IPS-18a (cell line): Measurements from ENCODE around the gene NEGR1.

ENCODE experiments used
- H3K27ac ChIP-seq: one replicate; pipeline ENCODE4 v1.5.1; 2013; ENCODE audit warnings: low read length
- H3K27me3 ChIP-seq: one replicate; pipeline ENCODE4 v1.6.1; 2013; ENCODE audit warnings: mild to moderate bottlenecking, low read length; ENCODE audit not compliant: control insufficient read depth, insufficient read depth
- H3K36me3 ChIP-seq: one replicate; pipeline ENCODE4 v1.6.1; 2013; ENCODE audit warnings: low read depth, low read length; ENCODE audit not compliant: control insufficient read depth
- H3K4me1 ChIP-seq: one replicate; pipeline ENCODE4 v1.6.1; 2013; ENCODE audit warnings: low read depth, low read length; ENCODE audit not compliant: control insufficient read depth
- H3K4me3 ChIP-seq: one replicate; pipeline ENCODE4 v1.5.1; 2013; ENCODE audit warnings: low read length
- H3K9ac ChIP-seq: one replicate; pipeline ENCODE4 v1.6.1; 2013; ENCODE audit warnings: mild to moderate bottlenecking, low read length, moderate library complexity
- H3K9me3 ChIP-seq: one replicate; pipeline ENCODE4 v1.6.1; 2013; ENCODE audit warnings: low read depth, low read length; ENCODE audit not compliant: control insufficient read depth

Gene NEGR1

GRCh38 chr1:71774705-71775104 lies 507.6 kb downstream of the NEGR1 start:
- H3K36me3 ChIP-seq = no peaks in the 10 kb centered on the region
- H3K27me3 ChIP-seq = no peaks in the 10 kb centered on the region
- H3K4me3 ChIP-seq = no peak overlapping the region
- H3K4me1 ChIP-seq = no peaks in the 10 kb centered on the region
- H3K27ac ChIP-seq = no peak overlapping the region
- no peak overlapping the region for H3K9ac ChIP-seq
- no peaks in the 10 kb centered on the region for H3K9me3 ChIP-seq

- no peaks in the 10 kb centered on the region for H3K9me3 ChIP-seq
- no peaks in the 10 kb centered on the region for H3K4me1 ChIP-seq
- no peaks in the 10 kb centered on the region for H3K27me3 ChIP-seq
- H3K36me3 ChIP-seq = no peaks in the 10 kb centered on the region
- no peak overlapping the region for H3K27ac ChIP-seq
- no peak overlapping the region for H3K4me3 ChIP-seq
- H3K9ac ChIP-seq = no peak overlapping the region
Measured at GRCh38 chr1:71770121-71770520, 512.2 kb downstream of the NEGR1 start.

- no peaks in the 10 kb centered on the region for H3K9me3 ChIP-seq
- no peak overlapping the region for H3K9ac ChIP-seq
- H3K27ac ChIP-seq = no peak overlapping the region
- H3K4me3 ChIP-seq = no peak overlapping the region
- no peaks in the 10 kb centered on the region for H3K36me3 ChIP-seq
- H3K27me3 ChIP-seq = no peaks in the 10 kb centered on the region
- H3K4me1 ChIP-seq = no peaks in the 10 kb centered on the region
Measured at GRCh38 chr1:71766748-71767147, 515.6 kb downstream of the NEGR1 start.

GRCh38 chr1:71762514-71763255 lies 519.7 kb downstream of the NEGR1 start:
- H3K9ac ChIP-seq = no peak overlapping the region
- H3K36me3 ChIP-seq = no peaks in the 10 kb centered on the region
- no peaks in the 10 kb centered on the region for H3K27me3 ChIP-seq
- H3K4me3 ChIP-seq = no peak overlapping the region
- H3K27ac ChIP-seq = no peak overlapping the region
- no peaks in the 10 kb centered on the region for H3K9me3 ChIP-seq
- H3K4me1 ChIP-seq = no peaks in the 10 kb centered on the region

GRCh38 chr1:71755441-71755840 lies 526.9 kb downstream of the NEGR1 start:
- H3K27me3 ChIP-seq = no peaks in the 10 kb centered on the region
- H3K4me3 ChIP-seq = no peak overlapping the region
- H3K4me1 ChIP-seq = no peaks in the 10 kb centered on the region
- H3K9me3 ChIP-seq = no peaks in the 10 kb centered on the region
- no peak overlapping the region for H3K27ac ChIP-seq
- no peaks in the 10 kb centered on the region for H3K36me3 ChIP-seq
- H3K9ac ChIP-seq = no peak overlapping the region

- Histone ChIP-seq H3K4me1 (no peaks in the 10 kb centered on the region), H3K27me3 (no peaks in the 10 kb centered on the region)
Measured at GRCh38 chr1:71753746-71754145, 528.6 kb downstream of the NEGR1 start.

GRCh38 chr1:71745326-71745725 lies 537.0 kb downstream of the NEGR1 start:
- Histone ChIP-seq H3K36me3 (no peaks in the 10 kb centered on the region), H3K4me3 (no peak overlapping the region), H3K9ac (no peak overlapping the region), H3K4me1 (no peaks in the 10 kb centered on the region), H3K27me3 (no peaks in the 10 kb centered on the region), H3K9me3 (no peaks in the 10 kb centered on the region), H3K27ac (no peak overlapping the region)

More at GRCh38 chr1:71753746-71754145, 528.6 kb downstream of the NEGR1 start:
- Histone ChIP-seq H3K27ac (no peak overlapping the region), H3K36me3 (no peaks in the 10 kb centered on the region), H3K9ac (no peak overlapping the region), H3K4me3 (no peak overlapping the region), H3K9me3 (no peaks in the 10 kb centered on the region)

- Histone ChIP-seq H3K4me3 (no peak overlapping the region), H3K36me3 (no peaks in the 10 kb centered on the region), H3K4me1 (peaks cover 6% of the 10 kb centered on the region), H3K9ac (no peak overlapping the region), H3K9me3 (no peaks in the 10 kb centered on the region), H3K27ac (no peak overlapping the region), H3K27me3 (no peaks in the 10 kb centered on the region)
Measured at GRCh38 chr1:71743862-71744261, 538.5 kb downstream of the NEGR1 start.

- H3K4me3 ChIP-seq = no peak overlapping the region
- no peaks in the 10 kb centered on the region for H3K9me3 ChIP-seq
- no peak overlapping the region for H3K27ac ChIP-seq
- H3K27me3 ChIP-seq = no peaks in the 10 kb centered on the region
- no peak overlapping the region for H3K9ac ChIP-seq
- peaks cover 38% of the 10 kb centered on the region for H3K4me1 ChIP-seq
- no peaks in the 10 kb centered on the region for H3K36me3 ChIP-seq
Measured at GRCh38 chr1:71738910-71739309, 543.4 kb downstream of the NEGR1 start.

GRCh38 chr1:71738256-71738655 lies 544.1 kb downstream of the NEGR1 start:
- Histone ChIP-seq H3K27ac (no peak overlapping the region), H3K9ac (no peak overlapping the region), H3K4me3 (no peak overlapping the region), H3K36me3 (no peaks in the 10 kb centered on the region), H3K9me3 (no peaks in the 10 kb centered on the region), H3K27me3 (no peaks in the 10 kb centered on the region), H3K4me1 (peaks cover 38% of the 10 kb centered on the region)

- Histone ChIP-seq H3K4me1 (peaks cover 38% of the 10 kb centered on the region), H3K27me3 (no peaks in the 10 kb centered on the region), H3K9me3 (no peaks in the 10 kb centered on the region), H3K4me3 (no peak overlapping the region), H3K27ac (no peak overlapping the region), H3K9ac (no peak overlapping the region), H3K36me3 (no peaks in the 10 kb centered on the region)
Measured at GRCh38 chr1:71737768-71738167, 544.6 kb downstream of the NEGR1 start.

- Histone ChIP-seq H3K9me3 (no peaks in the 10 kb centered on the region), H3K27me3 (no peaks in the 10 kb centered on the region), H3K27ac (no peak overlapping the region), H3K4me1 (peaks cover 24% of the 10 kb centered on the region), H3K9ac (no peak overlapping the region), H3K4me3 (no peak overlapping the region), H3K36me3 (no peaks in the 10 kb centered on the region)
Measured at GRCh38 chr1:71733121-71733520, 549.2 kb downstream of the NEGR1 start.
